Omental fat pad (tissue), 4 donors: ENCODE results near the gene CFAP69. TPM values are rescaled to one million over a fixed set of nuclear protein-coding genes. Genes with fewer than 3 reads are reported as not detected.

Experiments
- ATAC-seq: fragments of 150-250 bp; one replicate; pipeline ENCODE4 v1.9.1; 2016; ENCODE audit warnings: mild to moderate bottlenecking, moderate library complexity; ENCODE audit not compliant: low FRiP score
- DNase-seq: peaks from one replicate; pipeline ENCODE4 v3.0.0-alpha.2; 2019; ENCODE audit warnings: low spot score
- CTCF ChIP-seq, 3 donors: fragments of 450-650 bp; IDR thresholded peaks; one replicate each; pipeline ENCODE4 v1.5.1; 2016 to 2017; ENCODE audit warnings: antibody characterized with exemption in 3 of 3, mild to moderate bottlenecking in 3 of 3, moderate library complexity in 2 of 3
- total RNA-seq, 4 donors: library from RNA; depleted of rRNA; stranded (reverse); fragments of >200 nt; gene quantifications; one replicate each; pipeline ENCODE4 v1.1.0, GENCODE V29; 2016

CFAP69 gene
- total RNA-seq, 4 donors from 2014 or later = 11.3 to 41.1 (median 20.4) TPM

GRCh38 chr7:90231304-90231703 lies 13.7 kb upstream of the CFAP69 start:
- no peak for TF ChIP-seq CTCF (IDR thresholded peaks at IDR 0.05)
- peak; percentile 39 for ATAC-seq
- DNase-seq = no peak

GRCh38 chr7:90232430-90232829 lies 12.5 kb upstream of the CFAP69 start:
- DNase-seq = no peak
- TF ChIP-seq CTCF (IDR thresholded peaks at IDR 0.05) = no peak
- ATAC-seq = no peak

GRCh38 chr7:90233569-90233968 lies 11.4 kb upstream of the CFAP69 start:
- ATAC-seq (no peak), DNase-seq (no peak)
- no peak for TF ChIP-seq CTCF (IDR thresholded peaks at IDR 0.05)

GRCh38 chr7:90236721-90237289 lies 8.2 kb upstream of the CFAP69 start:
- DNase-seq (no peak), ATAC-seq (no peak)
- no peak for TF ChIP-seq CTCF (IDR thresholded peaks at IDR 0.05)

GRCh38 chr7:90238022-90238421 lies 7.0 kb upstream of the CFAP69 start:
- DNase-seq (no peak), ATAC-seq (no peak)
- TF ChIP-seq CTCF (IDR thresholded peaks at IDR 0.05) = no peak

- ATAC-seq (no peak), DNase-seq (no peak)
- no peak for TF ChIP-seq CTCF (IDR thresholded peaks at IDR 0.05)
Measured at GRCh38 chr7:90238583-90238982, 6.4 kb upstream of the CFAP69 start.

- DNase-seq = no peak
- ATAC-seq = no peak
- no peak for TF ChIP-seq CTCF (IDR thresholded peaks at IDR 0.05)
Measured at GRCh38 chr7:90239050-90239449, 5.9 kb upstream of the CFAP69 start.
